ENCODE results near the gene TSNAXIP1.

- no peak for TF ChIP-seq CTCF (conservative IDR thresholded peaks at IDR 0.05)
- no peak for TF ChIP-seq EZH2 (IDR thresholded peaks at IDR 0.05; ENCODE audit: low read depth)
Measured at GRCh38 chr16:67796099-67796718, 10.5 kb upstream of the TSNAXIP1 start.
